ENCODE data around the gene ALDH16A1. TPM values are rescaled to one million over a fixed set of nuclear protein-coding genes. Genes with fewer than 3 reads are reported as not detected.
"Not testable (repeated sequence)": the region's sequence is repeated elsewhere in the genome, so short reads cannot be mapped to it uniquely, and the experiment has no call there.

ALDH16A1 gene
- total and polyA plus RNA-seq, 4 donors = 4.8 to 62.4 (median 20.4) TPM

- no peaks in the 10 kb centered on the region for H3K27me3 ChIP-seq (ENCODE audit: control insufficient read depth in 1 of 2, insufficient read depth in 2 of 2, low read length in 1 of 2)
- WGBS, 2 donors = 89 to 92% methylated on average over 35 to 39 of the region's 39 CpGs
- H3K4me1 ChIP-seq (ENCODE audit: control insufficient read depth in 1 of 2, insufficient read depth in 2 of 2, low read length in 2 of 2) = no peaks in the 10 kb centered on the region
- DNase-seq = no peak
- no peaks in the 10 kb centered on the region for H3K9me3 ChIP-seq (ENCODE audit: control insufficient read depth, low read length)
- H3K36me3 ChIP-seq (ENCODE audit: control insufficient read depth in 1 of 2, insufficient read depth in 2 of 2, low read length in 1 of 2) = peaks cover 0 to 2% of the 10 kb centered on the region in 2 donors
- H3K27ac ChIP-seq (ENCODE audit: low read depth in 1 of 2, low read length in 2 of 2) = no peak overlapping the region
- H3K4me3 ChIP-seq (ENCODE audit: low read length in 2 of 2) = no peak overlapping the region
- ATAC-seq (ENCODE audit: low FRiP score) = no peak
- intact Hi-C loops (cut with DNase I) = no loop called here
These were observed 11.1 kb downstream of the ALDH16A1 start for GRCh38 chr19:49463960-49464740.

- peaks cover 0 to 2% of the 10 kb centered on the region in 2 donors for H3K36me3 ChIP-seq (ENCODE audit: control insufficient read depth in 1 of 2, insufficient read depth in 2 of 2, low read length in 1 of 2)
- H3K27ac ChIP-seq (ENCODE audit: low read depth in 1 of 2, low read length in 2 of 2) = no peak overlapping the region
- no peaks in the 10 kb centered on the region for H3K9me3 ChIP-seq (ENCODE audit: control insufficient read depth, low read length)
- ATAC-seq (ENCODE audit: low FRiP score) = no peak
- 95 to 96% methylated on average over 3 of the region's 3 CpGs for WGBS, 2 donors
- H3K27me3 ChIP-seq (ENCODE audit: control insufficient read depth in 1 of 2, insufficient read depth in 2 of 2, low read length in 1 of 2) = no peaks in the 10 kb centered on the region
- intact Hi-C loops (cut with DNase I) = no loop called here
- no peak overlapping the region for H3K4me3 ChIP-seq (ENCODE audit: low read length in 2 of 2)
- DNase-seq = no peak
- no peaks in the 10 kb centered on the region for H3K4me1 ChIP-seq (ENCODE audit: control insufficient read depth in 1 of 2, insufficient read depth in 2 of 2, low read length in 2 of 2)
These were observed 12.3 kb downstream of the ALDH16A1 start for GRCh38 chr19:49465371-49465770.

GRCh38 chr19:49468199-49468598 is 15.2 kb downstream of the ALDH16A1 start:
- Histone ChIP-seq H3K27ac (ENCODE audit: low read depth in 1 of 2, low read length in 2 of 2) (no peak overlapping the region), H3K4me1 (ENCODE audit: control insufficient read depth in 1 of 2, insufficient read depth in 2 of 2, low read length in 2 of 2) (no peaks in the 10 kb centered on the region), H3K9me3 (ENCODE audit: control insufficient read depth, low read length) (no peaks in the 10 kb centered on the region), H3K27me3 (ENCODE audit: control insufficient read depth in 1 of 2, insufficient read depth in 2 of 2, low read length in 1 of 2) (no peaks in the 10 kb centered on the region), H3K4me3 (ENCODE audit: low read length in 2 of 2) (no peak overlapping the region), H3K36me3 (ENCODE audit: control insufficient read depth in 1 of 2, insufficient read depth in 2 of 2, low read length in 1 of 2) (peaks cover 0 to 2% of the 10 kb centered on the region in 2 donors)
- intact Hi-C loops (cut with DNase I) = no loop called here
- DNase-seq (no peak), ATAC-seq (ENCODE audit: low FRiP score) (peak; percentile 1)
- 91 to 92% methylated on average over 19 of the region's 19 CpGs for WGBS, 2 donors

GRCh38 chr19:49468746-49469447 is 15.9 kb downstream of the ALDH16A1 start:
- H3K36me3 ChIP-seq (ENCODE audit: control insufficient read depth in 1 of 2, insufficient read depth in 2 of 2, low read length in 1 of 2) = peaks cover 0 to 2% of the 10 kb centered on the region in 2 donors
- intact Hi-C loops (cut with DNase I) = no loop called here

GRCh38 chr19:49469828-49470614 is 17.0 kb downstream of the ALDH16A1 start:
- no peak overlapping the region for H3K27ac ChIP-seq (ENCODE audit: low read depth in 1 of 2, low read length in 2 of 2)
- no peaks in the 10 kb centered on the region for H3K27me3 ChIP-seq (ENCODE audit: control insufficient read depth in 1 of 2, insufficient read depth in 2 of 2, low read length in 1 of 2)
- intact Hi-C loops (cut with DNase I) = loop anchor here in 1 of 2 donors (5.0 kb wide), 1 partner anchor 77 kb away; no protein-coding TSS in a partner anchor
- peaks cover 0 to 2% of the 10 kb centered on the region in 2 donors for H3K36me3 ChIP-seq (ENCODE audit: control insufficient read depth in 1 of 2, insufficient read depth in 2 of 2, low read length in 1 of 2)
- no peak overlapping the region for H3K4me3 ChIP-seq (ENCODE audit: low read length in 2 of 2)
- no peaks in the 10 kb centered on the region for H3K4me1 ChIP-seq (ENCODE audit: control insufficient read depth in 1 of 2, insufficient read depth in 2 of 2, low read length in 2 of 2)
- DNase-seq = peak in 1 of 2 donors; percentile 61
- WGBS, 2 donors = 93% methylated on average over 25 of the region's 25 CpGs
- no peaks in the 10 kb centered on the region for H3K9me3 ChIP-seq (ENCODE audit: control insufficient read depth, low read length)
- no peak for ATAC-seq (ENCODE audit: low FRiP score)

More at GRCh38 chr19:49468746-49469447, 15.9 kb downstream of the ALDH16A1 start:
- Histone ChIP-seq H3K4me1 (ENCODE audit: control insufficient read depth in 1 of 2, insufficient read depth in 2 of 2, low read length in 2 of 2) (no peaks in the 10 kb centered on the region), H3K9me3 (ENCODE audit: control insufficient read depth, low read length) (no peaks in the 10 kb centered on the region), H3K27ac (ENCODE audit: low read depth in 1 of 2, low read length in 2 of 2) (no peak overlapping the region), H3K27me3 (ENCODE audit: control insufficient read depth in 1 of 2, insufficient read depth in 2 of 2, low read length in 1 of 2) (no peaks in the 10 kb centered on the region), H3K4me3 (ENCODE audit: low read length in 2 of 2) (no peak overlapping the region)
- peak; percentile 85 for ATAC-seq (ENCODE audit: low FRiP score)
- DNase-seq = peak; percentile 87 to 89
- WGBS, 2 donors = 71 to 72% methylated on average over 14 to 15 of the region's 15 CpGs

- ATAC-seq (ENCODE audit: low FRiP score) (no peak), DNase-seq (no peak)
- WGBS, 2 donors = 80 to 87% methylated on average over 7 to 8 of the region's 8 CpGs
- Histone ChIP-seq H3K27ac (ENCODE audit: low read depth in 1 of 2, low read length in 2 of 2) (no peak overlapping the region), H3K9me3 (ENCODE audit: control insufficient read depth, low read length) (no peaks in the 10 kb centered on the region), H3K4me1 (ENCODE audit: control insufficient read depth in 1 of 2, insufficient read depth in 2 of 2, low read length in 2 of 2) (no peaks in the 10 kb centered on the region), H3K4me3 (ENCODE audit: low read length in 2 of 2) (no peak overlapping the region), H3K36me3 (ENCODE audit: control insufficient read depth in 1 of 2, insufficient read depth in 2 of 2, low read length in 1 of 2) (peaks cover 0 to 2% of the 10 kb centered on the region in 2 donors), H3K27me3 (ENCODE audit: control insufficient read depth in 1 of 2, insufficient read depth in 2 of 2, low read length in 1 of 2) (no peaks in the 10 kb centered on the region)
- intact Hi-C loops (cut with DNase I) = loop anchor here in 1 of 2 donors (5.0 kb wide), 1 partner anchor 77 kb away; no protein-coding TSS in a partner anchor
These were observed 17.6 kb downstream of the ALDH16A1 start for GRCh38 chr19:49470615-49470978.

GRCh38 chr19:49472936-49473335 is 19.9 kb downstream of the ALDH16A1 start:
- ATAC-seq (ENCODE audit: low FRiP score) (no peak), DNase-seq (no peak)
- Histone ChIP-seq H3K4me3 (ENCODE audit: low read length in 2 of 2) (no peak overlapping the region), H3K9me3 (ENCODE audit: control insufficient read depth, low read length) (no peaks in the 10 kb centered on the region), H3K27ac (ENCODE audit: low read depth in 1 of 2, low read length in 2 of 2) (no peak overlapping the region), H3K36me3 (ENCODE audit: control insufficient read depth in 1 of 2, insufficient read depth in 2 of 2, low read length in 1 of 2) (no peaks in the 10 kb centered on the region), H3K27me3 (ENCODE audit: control insufficient read depth in 1 of 2, insufficient read depth in 2 of 2, low read length in 1 of 2) (no peaks in the 10 kb centered on the region), H3K4me1 (ENCODE audit: control insufficient read depth in 1 of 2, insufficient read depth in 2 of 2, low read length in 2 of 2) (no peaks in the 10 kb centered on the region)
- intact Hi-C loops (cut with DNase I) = loop anchor here in 1 of 2 donors (5.0 kb wide), 1 partner anchor 74 kb away; no protein-coding TSS in a partner anchor
- WGBS, 2 donors = 73 to 74% methylated on average over 9 of the region's 9 CpGs

GRCh38 chr19:49473501-49473867 is 20.5 kb downstream of the ALDH16A1 start:
- WGBS, 2 donors = 69 to 71% methylated on average over 9 of the region's 9 CpGs
- DNase-seq; H3K27me3 ChIP-seq (ENCODE audit: control insufficient read depth in 1 of 2, insufficient read depth in 2 of 2, low read length in 1 of 2); ATAC-seq (ENCODE audit: low FRiP score); H3K4me3 ChIP-seq (ENCODE audit: low read length in 2 of 2); H3K36me3 ChIP-seq (ENCODE audit: control insufficient read depth in 1 of 2, insufficient read depth in 2 of 2, low read length in 1 of 2); H3K4me1 ChIP-seq (ENCODE audit: control insufficient read depth in 1 of 2, insufficient read depth in 2 of 2, low read length in 2 of 2); H3K9me3 ChIP-seq (ENCODE audit: control insufficient read depth, low read length); H3K27ac ChIP-seq (ENCODE audit: low read depth in 1 of 2, low read length in 2 of 2): not testable (repeated sequence)
- intact Hi-C loops (cut with DNase I) = loop anchor here in 1 of 2 donors (5.0 kb wide), 1 partner anchor 74 kb away; no protein-coding TSS in a partner anchor
